Myocyte (in vitro differentiated cells): ENCODE measurements around the gene CELSR1. TPM values are rescaled to one million over a fixed set of nuclear protein-coding genes. Genes with fewer than 3 reads are reported as not detected.

Source experiments
- DNase-seq: peaks from one replicate; pipeline ENCODE4 v3.0.0-alpha.2; 2012; ENCODE audit warnings: low read depth
- total RNA-seq: library from RNA; depleted of rRNA; stranded (reverse); fragments of >200 nt; gene quantifications from 2 replicates; pipeline ENCODE4 v1.2.3, GENCODE V29; 2014

CELSR1 gene
- total RNA-seq, 1 donor from 2014 or later = 1.3 TPM

DNA sequence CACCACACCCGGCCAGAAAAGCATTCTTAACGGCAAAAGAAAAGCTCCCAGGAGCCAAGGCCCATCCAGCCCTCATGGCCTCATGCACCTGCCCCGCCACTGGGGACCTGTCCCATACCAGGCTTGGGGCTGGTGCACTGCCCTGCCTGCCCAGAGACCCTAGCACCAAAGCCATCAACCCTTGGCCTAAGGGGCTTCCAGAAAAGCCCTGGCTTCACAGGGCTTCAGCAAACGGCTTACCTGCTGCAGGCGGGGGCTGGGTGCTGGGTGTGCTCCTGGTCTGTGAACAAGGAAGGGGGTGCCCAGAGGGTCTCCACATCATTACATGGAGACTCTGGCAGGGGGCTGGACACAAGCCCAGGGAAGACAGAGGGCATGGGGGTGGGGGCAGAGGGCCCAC, 89.5 kb downstream of the CELSR1 start:
- DNase-seq = no peak

DNA sequence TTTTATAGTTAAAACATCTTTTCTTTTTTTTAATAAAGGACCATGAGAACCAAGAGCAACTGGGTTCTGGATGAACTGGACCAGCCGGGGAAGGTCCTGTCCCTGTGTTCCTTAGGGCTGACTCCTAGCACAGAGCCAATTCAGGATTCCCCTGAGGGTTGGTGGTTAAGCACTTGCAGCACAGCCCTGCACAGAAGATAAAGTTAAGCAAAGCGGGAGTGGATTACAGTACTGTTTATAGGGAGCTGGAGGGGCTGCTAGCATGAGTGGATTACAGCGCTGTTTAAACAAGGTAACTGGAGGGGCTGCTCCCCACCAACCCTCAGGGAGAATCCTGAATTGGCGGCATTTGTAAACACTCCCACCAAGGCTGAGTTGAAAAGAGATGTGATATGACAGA, 90.6 kb downstream of the CELSR1 start:
- peak; percentile 45 for DNase-seq

DNA sequence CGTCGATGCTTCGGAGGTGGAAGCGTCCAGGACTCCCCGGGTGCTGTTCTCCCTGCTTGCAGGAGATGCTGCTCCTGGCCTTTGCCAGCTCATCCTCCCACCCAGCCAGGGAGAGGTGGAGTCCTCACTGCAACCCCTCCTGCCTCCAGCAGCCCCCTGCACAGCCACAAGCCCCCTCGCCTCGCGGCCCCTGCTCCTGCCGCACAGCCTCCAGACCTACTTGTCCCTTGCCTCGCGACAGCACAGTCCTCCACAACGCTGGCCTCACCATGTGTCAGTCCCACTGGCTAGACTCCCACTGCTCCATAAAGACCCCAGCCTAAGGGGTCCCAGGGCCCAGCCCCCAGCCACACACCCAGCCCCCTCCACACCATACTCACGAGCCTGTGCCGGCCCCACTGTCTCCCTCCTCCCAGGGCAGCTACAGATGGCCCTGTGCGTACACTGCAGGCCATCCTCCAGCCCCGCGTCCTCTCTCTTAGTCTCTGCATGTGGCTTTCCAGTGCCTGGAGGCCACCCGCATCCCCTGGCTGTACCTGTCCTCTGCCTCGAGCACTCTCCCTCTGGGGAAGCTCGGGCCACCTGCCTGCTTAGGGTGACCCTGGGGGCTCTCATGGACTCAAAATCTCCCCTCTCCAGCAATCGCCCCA, 91.5 kb downstream of the CELSR1 start:
- no peak for DNase-seq

DNA sequence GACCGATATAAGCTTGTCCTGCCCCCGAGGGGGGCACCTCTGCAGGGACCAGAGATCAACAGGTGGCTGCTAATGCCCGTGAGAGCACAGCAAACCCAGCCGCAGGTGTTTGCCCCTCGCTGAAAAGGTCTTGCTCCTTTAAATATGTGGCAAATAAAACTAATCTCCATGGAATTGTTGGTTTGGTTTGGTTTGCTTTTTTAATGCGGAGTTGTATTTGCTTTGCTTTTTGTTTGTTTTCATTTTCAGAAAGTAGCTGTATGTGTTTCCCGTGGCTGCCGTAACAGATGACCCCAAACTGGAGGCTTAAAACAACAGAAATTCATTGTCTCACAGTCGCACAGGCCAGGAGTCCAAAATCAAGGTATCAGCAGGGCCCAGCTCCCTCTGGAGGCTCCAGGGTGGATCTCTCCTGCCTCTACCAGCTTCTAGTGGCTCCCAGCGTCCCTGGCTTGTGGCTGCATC, 93.0 kb downstream of the CELSR1 start:
- no peak for DNase-seq

DNA sequence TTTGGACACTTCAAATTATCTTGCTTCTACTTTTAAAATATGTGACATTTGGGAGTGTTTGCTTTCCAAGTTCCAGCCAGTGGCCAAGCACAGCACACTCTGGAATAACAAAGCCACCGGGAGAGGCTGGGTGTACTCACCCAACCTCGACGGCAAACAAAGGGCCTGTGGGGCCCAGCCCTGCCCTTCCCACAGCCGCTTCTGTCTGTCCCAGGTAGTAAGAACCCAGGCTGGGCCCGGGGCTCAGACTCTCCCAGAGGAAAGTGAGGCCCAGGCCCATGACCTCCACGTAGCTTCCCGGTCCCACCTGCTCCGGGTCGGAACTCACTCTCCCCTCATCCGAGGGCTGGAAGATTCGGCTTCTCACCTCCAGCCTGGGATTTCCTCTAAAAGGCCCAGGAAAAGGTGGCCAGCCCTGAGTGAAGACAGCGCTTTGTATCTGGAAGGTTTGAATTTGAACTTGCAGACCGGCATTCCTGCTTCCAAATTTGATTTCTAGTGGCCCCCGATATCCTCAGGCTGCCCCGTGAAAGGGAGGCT, 93.5 kb downstream of the CELSR1 start:
- DNase-seq = no peak

DNA sequence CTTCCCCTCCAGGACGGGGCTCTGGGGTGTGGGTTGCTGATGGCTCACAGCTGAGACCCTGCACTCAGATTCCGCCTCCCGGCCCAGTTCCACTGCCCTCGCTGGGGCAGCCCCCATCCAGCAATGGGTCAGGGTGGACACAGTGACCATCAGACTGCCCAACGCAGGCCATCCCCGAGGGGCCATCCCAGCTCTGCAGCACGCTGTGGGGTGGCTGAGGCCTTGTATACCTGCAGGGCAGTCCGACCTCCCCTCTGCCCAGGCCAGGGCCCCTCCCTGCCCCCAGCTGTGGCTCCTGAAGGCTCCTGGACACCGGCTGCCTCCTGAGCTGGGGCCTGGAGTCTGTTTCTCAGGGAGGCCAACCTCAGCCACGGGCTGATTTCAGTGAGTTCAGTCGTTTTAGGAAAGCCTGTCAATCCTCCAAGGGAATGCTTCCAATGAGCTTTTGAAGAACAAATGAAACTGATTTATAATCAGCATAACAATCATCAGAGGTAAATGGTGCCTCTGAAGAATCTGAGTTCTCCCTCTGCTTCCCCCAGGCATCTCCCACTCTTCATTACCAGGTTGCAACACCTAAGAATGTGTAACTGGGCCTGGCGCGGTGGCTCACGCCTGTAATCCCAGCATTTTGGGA, 95.1 kb downstream of the CELSR1 start:
- no peak for DNase-seq

DNA sequence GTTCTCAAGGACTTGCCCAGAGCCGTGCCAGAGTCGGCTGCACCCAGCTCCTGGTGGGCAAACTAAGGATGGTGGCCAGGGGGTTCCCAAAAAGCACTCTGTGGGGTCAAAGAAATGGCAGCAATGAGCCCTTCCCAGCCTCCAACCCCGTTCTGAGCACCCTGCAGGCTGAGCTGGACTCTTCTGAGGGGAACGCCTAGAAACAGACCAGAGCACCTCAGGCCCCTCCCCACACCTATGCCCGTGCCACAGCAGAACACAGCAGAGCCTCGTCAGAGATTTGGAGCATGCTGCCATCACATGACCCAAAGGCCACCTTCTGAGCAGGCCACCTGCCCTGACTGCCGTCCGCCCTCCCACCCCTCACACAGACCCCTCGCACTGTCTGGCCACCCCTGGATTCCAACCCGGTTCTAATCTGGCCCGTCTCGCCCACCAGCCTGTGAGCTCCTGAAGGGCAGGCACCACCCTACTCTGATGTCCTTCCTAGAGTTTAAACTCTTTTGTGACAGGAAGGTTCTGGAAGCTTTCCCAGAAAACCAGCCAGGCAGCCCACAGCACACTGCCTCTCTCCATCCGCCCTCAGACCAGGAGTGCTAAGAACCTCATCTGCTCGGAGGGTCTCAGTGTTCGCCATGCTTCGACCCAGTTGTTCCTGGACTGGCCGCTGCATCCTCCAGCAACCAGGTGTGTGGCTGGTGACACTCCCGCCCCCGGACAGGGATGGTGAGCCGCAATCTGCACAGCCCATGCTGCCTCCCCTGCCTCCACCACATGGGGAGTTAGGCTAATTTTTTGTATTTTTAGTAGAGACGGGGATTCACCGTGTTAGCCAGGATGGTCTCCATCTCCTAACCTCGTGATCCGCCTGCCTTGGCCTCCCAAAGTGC, 97.6 kb downstream of the CELSR1 start:
- DNase-seq = no peak

DNA sequence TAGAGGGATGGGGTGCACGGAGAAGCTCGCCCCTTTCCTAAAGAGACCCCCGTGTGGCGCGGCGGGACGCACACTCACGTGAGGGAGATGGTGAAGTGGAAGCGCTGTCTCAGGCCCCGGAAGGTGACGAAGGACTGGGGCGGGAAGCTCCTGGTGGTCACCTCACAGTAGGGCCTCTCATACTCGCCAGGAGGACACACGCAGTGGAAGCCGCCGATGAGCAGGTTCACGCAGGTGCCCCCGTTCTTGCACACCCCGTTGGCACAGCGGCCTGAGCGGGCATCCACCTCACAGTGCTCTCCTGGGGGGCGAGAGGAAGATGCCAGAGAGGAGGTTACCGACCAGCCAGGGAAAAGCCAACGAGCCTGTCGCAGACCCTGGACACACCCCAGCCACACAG, 98.3 kb downstream of the CELSR1 start:
- DNase-seq = no peak

DNA sequence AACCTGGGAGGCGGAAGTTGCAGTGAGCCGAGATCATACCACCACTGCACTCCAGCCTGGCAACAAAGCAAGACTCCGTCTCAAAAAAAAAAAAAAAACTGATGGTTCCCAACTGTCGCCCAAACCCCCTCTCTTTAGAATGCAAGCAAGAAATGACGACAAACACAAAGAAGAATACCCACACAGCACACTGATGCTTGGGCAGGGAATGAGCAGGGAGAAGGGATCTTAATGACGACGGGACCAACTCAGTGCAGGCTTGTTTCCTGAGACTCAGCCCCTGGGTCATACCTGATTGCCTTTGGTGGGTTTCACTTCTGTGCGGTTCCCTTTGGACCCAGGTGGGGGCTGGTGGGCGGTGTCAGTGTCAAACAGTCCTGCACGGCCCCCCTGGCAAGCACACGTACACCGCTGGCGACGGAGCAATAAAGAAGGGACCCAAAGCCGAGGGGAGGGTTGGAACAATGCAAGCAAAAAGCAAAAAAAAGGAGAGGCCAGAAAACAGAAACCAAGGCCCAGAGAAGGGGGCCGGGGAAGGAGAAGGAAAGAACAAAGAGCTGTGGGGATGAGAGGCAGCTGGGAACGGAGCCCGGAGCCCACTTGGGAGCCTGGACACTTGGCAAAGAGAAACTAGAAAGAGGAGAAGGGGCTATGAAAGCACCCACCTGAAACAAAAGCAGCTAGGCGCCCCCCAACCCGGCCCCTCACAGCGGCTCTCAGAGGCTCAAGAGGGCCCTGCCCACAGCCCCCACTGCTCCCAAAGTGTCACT, 99.6 kb downstream of the CELSR1 start:
- no peak for DNase-seq

DNA sequence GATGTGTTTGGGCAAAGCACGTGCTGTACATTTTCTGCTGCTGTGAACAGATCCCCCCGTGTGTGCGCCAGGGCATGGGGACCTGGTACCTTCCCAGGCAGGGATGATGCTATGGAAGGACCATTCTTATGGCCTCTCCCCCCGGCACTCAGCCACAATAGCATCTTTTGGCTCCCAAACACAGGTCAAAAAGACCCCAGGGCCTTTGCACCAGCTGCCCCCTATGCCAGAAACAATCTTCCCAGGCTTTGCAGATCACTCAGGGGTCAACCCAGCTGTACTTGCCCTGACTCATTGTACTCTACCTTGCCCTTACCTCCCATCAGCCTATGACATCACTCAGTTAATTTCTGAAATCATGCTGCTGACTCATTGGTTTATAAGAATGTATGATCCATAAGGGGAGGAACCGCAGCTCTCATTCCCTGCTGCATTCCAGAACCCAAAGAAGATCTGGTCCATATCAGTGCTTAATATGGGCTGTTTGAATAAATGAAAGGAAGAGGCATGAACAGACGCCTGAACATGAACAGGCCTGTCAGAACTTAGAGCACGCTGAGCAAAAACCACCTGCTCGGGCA, 100.7 kb downstream of the CELSR1 start:
- no peak for DNase-seq

DNA sequence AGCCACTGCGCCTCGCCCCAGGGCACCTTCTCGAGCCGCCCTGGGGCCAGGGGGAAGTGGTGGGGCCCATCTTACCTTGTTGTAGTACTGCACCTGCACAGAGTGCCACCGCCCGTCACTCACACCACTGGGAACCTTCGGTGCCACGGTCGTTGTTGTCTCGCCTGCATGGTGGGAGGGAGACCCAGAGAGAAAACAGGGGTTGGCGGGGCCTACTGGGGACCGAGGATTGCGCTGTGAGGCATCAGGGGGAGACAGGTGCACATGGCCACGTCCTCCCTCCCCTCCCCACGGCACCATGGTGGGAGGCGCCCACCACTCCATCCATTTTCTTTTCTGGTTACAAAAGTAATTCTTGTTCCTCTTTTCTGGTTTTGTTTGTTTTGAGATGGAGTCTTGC, 104.1 kb downstream of the CELSR1 start:
- no peak for DNase-seq

DNA sequence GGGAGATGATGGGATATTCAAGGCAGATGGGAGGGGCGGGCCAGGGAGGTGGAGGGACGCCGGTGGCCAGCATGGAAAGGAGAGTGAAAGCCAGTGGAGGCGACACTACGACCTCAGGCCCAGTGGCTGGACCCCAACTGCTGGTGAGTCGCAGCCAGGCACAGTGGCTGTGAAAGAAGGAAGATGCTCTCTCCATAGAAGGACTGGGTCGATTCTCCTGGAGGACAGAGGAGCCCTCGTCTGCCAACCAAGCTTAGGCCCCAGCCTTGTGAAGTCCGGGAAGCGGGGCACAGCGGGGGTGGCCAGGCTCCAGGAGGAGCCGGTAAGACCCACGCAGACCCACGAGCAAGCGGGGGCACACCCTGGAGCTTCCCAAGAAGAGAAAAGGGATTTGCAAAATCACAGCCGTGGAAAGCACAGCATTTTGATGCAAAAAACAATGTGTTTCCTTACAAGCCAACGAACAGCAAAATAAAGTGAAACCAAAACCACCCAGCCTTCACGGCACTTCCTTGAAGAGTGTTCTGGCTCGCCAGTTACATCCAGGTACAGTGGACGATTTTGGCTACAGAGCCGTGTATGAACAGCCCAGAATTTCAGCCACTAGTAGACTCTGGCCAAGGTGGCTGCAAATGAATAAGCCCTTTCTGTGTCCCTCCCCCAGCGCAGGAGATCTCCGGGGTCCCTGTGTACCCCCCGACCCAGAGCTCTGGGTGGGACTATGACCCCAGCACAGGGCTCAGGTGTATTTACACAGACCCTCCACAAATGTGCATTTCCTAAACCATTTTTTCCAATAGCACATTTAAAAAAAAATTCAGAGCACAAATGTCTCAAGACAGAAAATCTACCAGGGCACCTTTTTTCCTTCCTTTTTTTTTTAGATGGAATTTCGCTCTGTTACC, 105.0 kb downstream of the CELSR1 start:
- peak; percentile 5 for DNase-seq

DNA sequence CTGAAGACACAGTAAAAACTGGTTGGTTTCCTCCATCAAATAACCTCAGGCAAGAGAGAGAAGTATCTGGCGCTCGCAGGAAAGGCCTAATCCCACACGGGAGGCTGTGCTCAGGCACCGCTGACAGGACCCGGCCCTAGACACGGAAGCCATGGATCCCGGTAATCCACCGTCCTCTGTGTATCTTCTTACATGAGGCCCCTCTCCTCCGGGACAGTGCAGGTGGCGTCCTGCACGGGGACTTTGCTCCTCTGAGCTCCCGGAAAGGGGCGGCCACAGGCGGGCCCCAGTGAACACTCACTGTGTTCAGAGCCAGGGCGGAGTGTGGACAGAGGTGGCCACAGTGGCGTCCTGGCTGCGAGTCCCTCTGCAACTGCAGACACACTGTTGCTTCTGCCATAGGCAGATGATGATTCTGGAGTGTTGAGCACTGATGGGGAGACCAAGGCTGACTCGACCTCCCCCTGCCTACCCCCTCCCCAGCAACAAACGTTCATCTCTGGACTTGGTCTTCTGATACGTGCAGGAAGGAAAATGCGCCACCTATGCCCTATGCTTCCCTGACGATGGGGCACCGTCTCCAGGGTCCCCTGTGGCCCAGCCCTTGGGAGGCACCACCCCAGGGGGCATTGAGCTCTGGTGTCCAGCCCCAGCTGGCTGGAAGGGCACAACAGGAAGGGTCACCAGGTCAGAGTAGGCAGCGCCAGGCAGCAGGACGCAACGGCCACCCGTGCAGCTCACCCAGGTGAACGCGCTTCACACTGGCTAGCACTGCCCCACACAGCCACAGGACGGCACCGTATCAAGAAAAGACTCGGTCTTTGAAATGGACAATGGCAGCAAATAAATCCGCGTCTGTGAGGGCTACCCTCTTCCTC, 106.2 kb downstream of the CELSR1 start:
- no peak for DNase-seq

DNA sequence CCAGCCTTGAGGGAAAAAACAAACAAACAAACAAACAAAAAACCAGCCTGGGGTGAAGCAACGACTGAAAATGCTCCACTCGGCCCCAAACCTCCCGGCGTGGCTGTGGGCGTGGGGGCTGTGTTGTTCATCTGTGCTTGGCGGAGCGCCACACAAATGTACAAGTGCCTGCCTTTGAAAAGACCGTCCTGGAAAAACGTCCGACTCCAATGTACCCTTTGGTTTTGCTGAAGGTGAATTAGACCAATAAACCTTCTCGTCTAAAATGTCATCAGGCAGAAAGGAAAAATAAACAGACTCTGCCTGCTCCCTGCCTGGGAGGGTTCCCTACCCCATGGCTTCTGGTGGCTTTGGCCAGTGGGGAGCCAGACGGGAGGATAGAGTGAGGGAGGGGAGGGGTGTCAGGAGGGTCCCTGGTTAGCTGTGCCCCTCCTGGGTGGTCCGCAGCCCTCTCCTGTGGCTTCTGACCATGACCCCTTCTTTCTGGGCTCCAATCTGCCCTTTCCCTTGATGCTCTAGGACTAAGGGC, 108.0 kb downstream of the CELSR1 start:
- DNase-seq = no peak

DNA sequence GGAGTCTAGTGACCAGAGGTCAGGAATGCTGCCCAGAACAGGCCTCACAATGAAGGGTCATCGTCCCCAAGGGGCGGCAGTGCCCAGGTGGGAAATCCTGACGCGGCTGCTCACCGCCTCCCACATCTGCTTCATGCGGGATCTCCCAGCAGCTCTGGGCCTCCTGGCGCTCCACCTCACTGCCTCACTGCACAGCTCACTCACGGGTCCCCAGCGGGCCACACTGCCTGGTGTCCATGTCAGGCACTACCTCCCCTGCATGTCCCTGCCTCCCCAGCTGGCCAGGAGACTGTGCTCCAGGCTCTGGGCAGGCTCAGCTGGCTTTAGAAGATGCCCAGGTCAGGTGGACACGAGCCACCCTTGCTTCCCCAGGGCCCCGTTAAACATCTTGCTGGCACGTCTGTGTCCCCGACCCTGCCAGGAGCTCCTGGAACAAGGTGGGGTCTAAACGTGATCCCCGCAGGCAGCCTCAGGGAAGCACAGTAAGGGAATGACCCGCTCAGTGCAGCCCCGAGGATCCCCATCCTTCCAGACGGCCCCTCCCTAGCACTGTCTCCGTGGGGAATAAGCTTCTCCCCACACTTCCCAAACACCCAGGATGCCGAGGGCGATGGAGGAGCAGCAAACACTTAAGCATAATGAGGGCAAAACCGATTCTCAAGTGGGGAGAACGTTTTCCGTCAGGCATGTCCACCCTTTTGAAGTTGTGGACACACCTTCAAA, 108.7 kb downstream of the CELSR1 start:
- DNase-seq = no peak

DNA sequence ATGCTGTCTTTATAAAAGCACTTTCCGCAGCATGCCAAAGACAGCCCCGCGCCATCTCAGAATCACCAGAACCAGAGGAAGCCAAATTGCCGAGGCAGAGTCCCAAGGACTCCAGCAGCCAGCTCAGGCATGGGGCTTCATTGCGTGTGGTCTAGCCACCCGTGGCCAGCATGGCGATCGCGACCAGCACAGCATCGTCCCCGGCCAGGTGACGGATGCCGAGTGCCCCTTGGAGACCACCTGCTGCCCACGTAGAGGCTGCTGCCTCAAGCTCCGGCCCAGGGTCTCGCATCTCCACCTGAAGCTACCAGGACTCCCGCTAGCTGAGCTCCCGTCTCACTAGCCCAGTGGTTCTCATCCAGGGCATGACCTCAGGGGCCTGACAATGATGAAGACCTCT, 109.2 kb downstream of the CELSR1 start:
- DNase-seq = no peak

DNA sequence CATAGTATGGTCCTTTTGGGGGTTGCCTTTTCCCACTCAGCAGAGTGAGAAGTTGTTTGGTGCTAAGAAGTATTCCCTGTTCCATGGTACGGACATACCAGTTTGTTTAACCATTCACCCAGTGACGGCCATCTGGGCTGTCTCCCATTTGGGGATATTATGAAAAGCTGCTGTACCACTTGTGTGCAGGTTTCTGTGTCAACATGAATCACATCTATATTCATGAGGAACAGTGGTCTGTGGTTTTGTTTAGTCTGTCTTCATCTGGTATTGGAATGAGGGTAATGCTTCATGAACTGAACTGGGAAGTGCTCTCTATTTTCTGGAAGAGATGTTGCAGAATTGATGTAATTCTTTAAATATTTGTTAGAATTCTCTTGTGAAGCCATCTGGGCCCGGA, 112.4 kb downstream of the CELSR1 start:
- peak; percentile 67 for DNase-seq

DNA sequence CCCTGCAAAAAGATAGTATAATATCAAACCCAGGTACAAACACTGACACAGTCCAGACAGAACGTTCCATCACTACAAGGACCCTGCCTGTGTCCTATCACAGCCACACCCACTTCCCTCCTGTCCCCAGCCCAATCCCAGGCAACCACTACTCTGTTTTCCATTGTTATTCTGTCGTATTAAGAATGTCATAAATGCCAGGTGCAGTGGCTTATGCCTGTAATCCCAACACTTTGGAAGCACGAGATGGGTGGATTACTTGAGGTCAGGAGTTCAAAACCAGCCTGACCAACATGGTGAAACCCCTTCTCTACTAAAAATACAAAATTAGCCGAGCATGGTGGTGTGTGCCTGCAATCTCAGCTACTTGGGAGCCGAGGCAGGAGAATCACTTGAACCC, 112.9 kb downstream of the CELSR1 start:
- peak; percentile 53 for DNase-seq
